ENCODE data around the gene ALOX12B.
"Not testable (repeated sequence)": the region's sequence is repeated elsewhere in the genome, so short reads cannot be mapped to it uniquely, and the experiment has no call there.

The ALOX12B gene

GRCh38 chr17:8081876-8082275, 5.6 kb downstream of the ALOX12B start:
- DNase-seq: no peak

- no peak for DNase-seq
These were observed 6.7 kb downstream of the ALOX12B start for GRCh38 chr17:8080799-8081219.

- no peak for DNase-seq
These were observed 7.2 kb downstream of the ALOX12B start for GRCh38 chr17:8080208-8080798.

- DNase-seq: peak; percentile 52
These were observed 8.0 kb downstream of the ALOX12B start for GRCh38 chr17:8079291-8080207.

- DNase-seq: not testable (repeated sequence)
These were observed 9.6 kb downstream of the ALOX12B start for GRCh38 chr17:8077939-8078338.

GRCh38 chr17:8076502-8077266, 10.8 kb downstream of the ALOX12B start:
- no peak for DNase-seq

GRCh38 chr17:8075574-8076342, 11.8 kb downstream of the ALOX12B start:
- DNase-seq: no peak

- no peak for DNase-seq
These were observed 12.4 kb downstream of the ALOX12B start for GRCh38 chr17:8075081-8075480.

- no peak for DNase-seq
These were observed 13.0 kb downstream of the ALOX12B start for GRCh38 chr17:8074554-8074953.

- DNase-seq: peak; percentile 48
These were observed 13.7 kb downstream of the ALOX12B start for GRCh38 chr17:8073627-8074484.

GRCh38 chr17:8072729-8073461, 14.6 kb downstream of the ALOX12B start:
- no peak for DNase-seq

GRCh38 chr17:8072341-8072728, 15.2 kb downstream of the ALOX12B start:
- no peak for DNase-seq

GRCh38 chr17:8071496-8071895, 16.0 kb downstream of the ALOX12B start:
- DNase-seq: no peak

- DNase-seq: no peak
These were observed 18.0 kb downstream of the ALOX12B start for GRCh38 chr17:8069587-8069860.

- no peak for DNase-seq
These were observed 18.6 kb downstream of the ALOX12B start for GRCh38 chr17:8068736-8069586.

GRCh38 chr17:8067806-8068205, 19.7 kb downstream of the ALOX12B start:
- no peak for DNase-seq

GRCh38 chr17:8066841-8067775, 20.4 kb downstream of the ALOX12B start:
- no peak for DNase-seq

- DNase-seq: no peak
These were observed 22.9 kb downstream of the ALOX12B start for GRCh38 chr17:8064561-8065019.
